Eye (tissue), 1 donor: Measurements from ENCODE around the gene RAB24.

Experiments used
- DNase-seq: peaks from one replicate; pipeline ENCODE4 v3.0.0-alpha.2; 2015

RAB24 gene

GRCh38 chr5:177332896-177333260, 29.4 kb upstream of the RAB24 start:
- no peak for DNase-seq

GRCh38 chr5:177332031-177332895, 28.7 kb upstream of the RAB24 start:
- DNase-seq: no peak

GRCh38 chr5:177330991-177331842, 27.7 kb upstream of the RAB24 start:
- DNase-seq: no peak

GRCh38 chr5:177329883-177330282, 26.4 kb upstream of the RAB24 start:
- no peak for DNase-seq

GRCh38 chr5:177328545-177329231, 25.2 kb upstream of the RAB24 start:
- DNase-seq: no peak

GRCh38 chr5:177327539-177328522, 24.3 kb upstream of the RAB24 start:
- DNase-seq: no peak

GRCh38 chr5:177325868-177326381, 22.4 kb upstream of the RAB24 start:
- no peak for DNase-seq

GRCh38 chr5:177320879-177321278, 17.4 kb upstream of the RAB24 start:
- no peak for DNase-seq

- DNase-seq: no peak
Observed at GRCh38 chr5:177319913-177320588, 16.5 kb upstream of the RAB24 start.

GRCh38 chr5:177317959-177318377, 14.4 kb upstream of the RAB24 start:
- DNase-seq: peak; percentile 85

GRCh38 chr5:177316005-177316404, 12.5 kb upstream of the RAB24 start:
- no peak for DNase-seq

GRCh38 chr5:177315411-177315810, 11.9 kb upstream of the RAB24 start:
- DNase-seq: no peak

GRCh38 chr5:177314376-177315342, 11.1 kb upstream of the RAB24 start:
- DNase-seq: no peak

- DNase-seq: no peak
Observed at GRCh38 chr5:177313561-177314259, 10.2 kb upstream of the RAB24 start.

- DNase-seq: no peak
Observed at GRCh38 chr5:177312649-177313181, 9.2 kb upstream of the RAB24 start.

- peak; percentile 98 for DNase-seq
Observed at GRCh38 chr5:177311723-177312648, 8.5 kb upstream of the RAB24 start, which contains the start of gene MXD3. MXD3 (minus strand) TSS chr5:177311898; CDS start chr5:177311830, 68 bp downstream.

GRCh38 chr5:177311392-177311722, 7.8 kb upstream of the RAB24 start:
- DNase-seq: no peak
